HCT116 (cell line): ENCODE measurements around the gene GDNF.

Experiments used
- CTCF ChIP-seq, 3 experiments: fragments of 200-600 bp in 1 of 3; sonication (generic) in 1 of 3; IDR thresholded peaks in 2 of 3; conservative IDR thresholded peaks in 1 of 3; 2 replicates each; pipeline ENCODE4 v1.5.1; 2012 to 2017; ENCODE audit warnings: low read depth in 2 of 3, low read length in 2 of 3, antibody characterized with exemption in 1 of 3, borderline replicate concordance in 1 of 3, control low read depth in 1 of 3, mild to moderate bottlenecking in 1 of 3, mixed read lengths in 1 of 3, mixed run types in 1 of 3, moderate library complexity in 1 of 3; ENCODE audit not compliant: insufficient read depth in 1 of 3
- EZH2 ChIP-seq: fragments of 200-600 bp; sonication (generic); IDR thresholded peaks from 2 replicates; pipeline ENCODE4 v1.6.1; 2017; ENCODE audit warnings: antibody characterized with exemption, mixed run types
- EZH2phosphoT487 ChIP-seq: fragments of 200-600 bp; IDR thresholded peaks from 2 replicates; pipeline ENCODE4 v1.6.1; 2018; ENCODE audit warnings: antibody characterized with exemption, borderline replicate concordance
- JUND ChIP-seq: IDR thresholded peaks from 2 replicates; pipeline ENCODE4 v1.6.1; 2012
- POLR2A ChIP-seq: IDR thresholded peaks from 2 replicates; pipeline ENCODE4 v1.7.0; 2011; ENCODE audit warnings: borderline replicate concordance; ENCODE audit not compliant: insufficient read depth, insufficient read length; ENCODE audit errors: extremely low read depth
- POLR2AphosphoS5 ChIP-seq: IDR thresholded peaks from 2 replicates; pipeline ENCODE4 v1.6.1; 2011; ENCODE audit warnings: mild to moderate bottlenecking, low read depth, low read length, moderate library complexity
- SIN3A ChIP-seq: IDR thresholded peaks from 2 replicates; pipeline ENCODE4 v1.6.1; 2012; ENCODE audit warnings: low read depth
- SP1 ChIP-seq: IDR thresholded peaks from 2 replicates; pipeline ENCODE4 v1.6.1; 2012; ENCODE audit warnings: low read depth
- SRF ChIP-seq: IDR thresholded peaks from 2 replicates; pipeline ENCODE4 v1.6.1; 2012; ENCODE audit warnings: low read depth

- no peak for TF ChIP-seq CTCF (IDR thresholded peaks at IDR 0.05 in 2 of 3, conservative IDR thresholded peaks at IDR 0.05 in 1 of 3; ENCODE audit: borderline replicate concordance in 1 of 3, insufficient read depth in 1 of 3, low read depth in 2 of 3, low read length in 2 of 3)
- TF ChIP-seq SP1: no peak
- TF ChIP-seq EZH2: no peak
- no peak for TF ChIP-seq POLR2A
- TF ChIP-seq JUND: no peak
- TF ChIP-seq POLR2AphosphoS5: no peak
- no peak for TF ChIP-seq EZH2phosphoT487
- TF ChIP-seq SRF: no peak
- TF ChIP-seq SIN3A: no peak
Observed at GRCh38 chr5:37807621-37808301, 32.1 kb downstream of the GDNF start.
